NCI-H1105 treated with DMSO at 0.1 percent for 48 hours (cell line): ENCODE results near the gene FAXC.
A peak's percentile ranks its signal among the peaks of the same experiment; 100 is the strongest.
"Not testable (repeated sequence)": the region's sequence is repeated elsewhere in the genome, so short reads cannot be mapped to it uniquely, and the experiment has no call there.

Experiments
- DNase-seq: peaks from one replicate; lab custom pipeline; 2025; lab: John Stamatoyannopoulos, UW

FAXC gene

GRCh38 chr6:99285881-99286280, 63.6 kb downstream of the FAXC start:
- no peak for DNase-seq

- DNase-seq: peak; percentile 51
Measured at GRCh38 chr6:99282479-99283062, 66.9 kb downstream of the FAXC start.

GRCh38 chr6:99276747-99277146, 72.7 kb downstream of the FAXC start:
- no peak for DNase-seq

GRCh38 chr6:99270826-99271225, 78.6 kb downstream of the FAXC start:
- no peak for DNase-seq

- DNase-seq: no peak
Measured at GRCh38 chr6:99270030-99270429, 79.4 kb downstream of the FAXC start.

GRCh38 chr6:99269207-99269606, 80.3 kb downstream of the FAXC start:
- no peak for DNase-seq

- not testable (repeated sequence) for DNase-seq
Measured at GRCh38 chr6:99266996-99267395, 82.5 kb downstream of the FAXC start.

- DNase-seq: not testable (repeated sequence)
Measured at GRCh38 chr6:99265447-99265846, 84.0 kb downstream of the FAXC start.

- no peak for DNase-seq
Measured at GRCh38 chr6:99254616-99255550, 94.6 kb downstream of the FAXC start.

GRCh38 chr6:99253271-99253670, 96.2 kb downstream of the FAXC start:
- no peak for DNase-seq

- no peak for DNase-seq
Measured at GRCh38 chr6:99252421-99252820, 97.1 kb downstream of the FAXC start.

GRCh38 chr6:99250476-99250875, 99.0 kb downstream of the FAXC start:
- DNase-seq: no peak

GRCh38 chr6:99246602-99247001, 102.9 kb downstream of the FAXC start:
- DNase-seq: no peak

- DNase-seq: peak; percentile 44
Measured at GRCh38 chr6:99241905-99242534, 107.5 kb downstream of the FAXC start.

- DNase-seq: no peak
Measured at GRCh38 chr6:99236010-99236409, 113.5 kb downstream of the FAXC start.

- no peak for DNase-seq
Measured at GRCh38 chr6:99233219-99233618, 116.3 kb downstream of the FAXC start.

GRCh38 chr6:99232056-99232455, 117.4 kb downstream of the FAXC start:
- no peak for DNase-seq

- DNase-seq: no peak
Measured at GRCh38 chr6:99225172-99225571, 124.3 kb downstream of the FAXC start.
